Measurements from ENCODE around the gene SNX14. TPM values are rescaled to one million over a fixed set of nuclear protein-coding genes. Genes with fewer than 3 reads are reported as not detected.

SNX14 gene
- total RNA-seq, 1 donor from 2014 or later, result 63.2 TPM

DNA sequence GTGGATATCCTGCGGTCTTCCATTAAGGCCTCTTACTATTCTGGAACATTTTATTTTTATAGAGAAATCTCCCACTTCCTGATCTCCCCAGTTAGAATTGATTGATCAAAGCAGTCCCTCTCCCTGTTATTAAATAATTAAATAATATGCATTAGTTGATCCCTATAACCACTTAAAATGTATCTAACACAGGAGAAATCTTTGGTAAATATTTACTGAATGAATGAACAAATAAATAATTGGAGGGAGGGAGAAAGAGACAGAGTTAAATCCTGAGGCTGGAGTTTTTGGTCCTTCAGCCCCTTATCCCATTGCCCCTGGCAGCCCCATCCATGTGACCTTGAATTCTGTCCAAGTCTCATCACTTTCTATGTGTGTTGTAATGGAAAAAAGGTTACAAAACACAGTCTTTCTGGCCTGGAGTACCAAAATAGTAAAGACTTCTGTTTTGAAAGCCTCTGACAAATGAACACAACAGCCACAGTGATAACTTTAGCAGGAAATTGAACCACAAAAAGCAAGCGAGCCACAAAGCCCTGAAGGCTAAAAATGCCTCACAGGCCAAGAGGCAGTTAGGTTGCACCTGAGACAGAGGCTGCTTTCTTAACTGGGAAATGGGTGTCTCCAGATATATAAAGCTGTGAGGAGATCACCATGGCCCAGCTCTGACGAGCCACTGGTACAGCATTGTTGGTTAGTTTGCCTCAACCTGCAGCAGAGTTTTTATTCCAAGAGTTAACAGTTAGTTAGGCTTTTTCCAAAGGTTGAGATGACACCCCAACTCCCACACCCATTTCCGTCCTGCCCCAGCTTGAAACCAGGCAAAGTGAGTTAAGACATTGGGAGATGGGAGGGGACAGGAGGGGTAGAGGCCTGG is 132.5 kb downstream of the SNX14 start:
- Histone ChIP-seq H3K9me3 (no peaks in the 10 kb centered on the region), H3K4me1 (peaks cover 19 to 82% of the 10 kb centered on the region in 2 donors), H3K4me3 (no peak overlapping the region), H3K36me3 (no peaks in the 10 kb centered on the region), H3K27ac (peak overlapping the region; percentile 90 to 93), H3K27me3 (no peaks in the 10 kb centered on the region)
- TF ChIP-seq CTCF (IDR thresholded peaks at IDR 0.05), result no peak
- no peak for DNase-seq (ENCODE audit: low spot score in 2 of 2)
- intact Hi-C loops (cut with DNase I), result loop anchor here (5.0 to 10.0 kb wide), 3 partner anchors 214 to 1036 kb away; no protein-coding TSS in a partner anchor

DNA sequence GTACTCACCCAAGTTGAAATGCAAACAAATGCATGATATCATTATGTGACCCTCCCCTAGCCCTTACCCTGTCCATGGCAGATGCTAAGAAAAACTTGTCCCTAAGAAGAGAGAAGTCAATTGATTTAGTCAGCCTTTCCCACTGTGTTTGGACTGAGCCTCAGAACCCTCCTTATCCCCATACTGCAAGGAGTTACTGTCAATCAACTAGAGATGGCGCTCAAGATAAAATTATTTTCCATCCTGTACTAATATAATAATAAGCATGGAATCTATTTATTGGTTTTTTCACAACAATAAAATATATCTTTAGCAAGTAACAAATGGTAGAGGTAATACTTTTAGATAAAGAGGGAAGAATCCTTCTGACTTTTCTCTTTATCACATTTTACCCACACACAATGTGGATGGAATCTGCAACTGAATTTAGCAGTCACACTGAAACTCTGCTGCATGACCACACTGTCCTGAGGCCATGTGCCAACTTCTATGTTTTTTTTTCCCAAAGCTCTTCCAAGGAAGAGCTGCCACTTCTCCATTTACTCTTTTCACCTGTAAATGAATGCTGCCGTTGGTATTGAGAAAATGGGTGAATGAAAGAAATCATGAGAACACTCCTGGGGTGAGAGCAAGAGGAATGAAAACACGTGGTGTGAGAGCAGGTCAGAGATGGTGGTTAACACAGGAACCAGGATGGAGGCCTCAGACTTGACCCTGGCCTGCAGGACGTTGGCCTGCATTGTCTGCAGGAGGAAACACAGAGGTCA is 133.3 kb downstream of the SNX14 start:
- TF ChIP-seq CTCF (IDR thresholded peaks at IDR 0.05), result no peak
- Histone ChIP-seq H3K9me3 (no peaks in the 10 kb centered on the region), H3K27ac (peak overlapping the region; percentile 90 to 93), H3K4me1 (peaks cover 15 to 79% of the 10 kb centered on the region in 2 donors), H3K27me3 (no peaks in the 10 kb centered on the region), H3K36me3 (no peaks in the 10 kb centered on the region), H3K4me3 (no peak overlapping the region)
- intact Hi-C loops (cut with DNase I), result loop anchor here (5.0 to 10.0 kb wide), 3 partner anchors 214 to 1036 kb away; no protein-coding TSS in a partner anchor
- no peak for DNase-seq (ENCODE audit: low spot score in 2 of 2)

GRCh38 chr6:85459224-85459901 is 134.3 kb downstream of the SNX14 start:
- peak overlapping the region in 1 of 2 donors; percentile 5 for H3K4me3 ChIP-seq
- TF ChIP-seq CTCF (IDR thresholded peaks at IDR 0.05), result no peak
- no peak for DNase-seq (ENCODE audit: low spot score in 2 of 2)
- peaks cover 12 to 69% of the 10 kb centered on the region in 2 donors for H3K4me1 ChIP-seq
- no peaks in the 10 kb centered on the region for H3K9me3 ChIP-seq
- peak overlapping the region; percentile 90 to 93 for H3K27ac ChIP-seq
- no peaks in the 10 kb centered on the region for H3K36me3 ChIP-seq
- intact Hi-C loops (cut with DNase I), result no loop called here
- no peaks in the 10 kb centered on the region for H3K27me3 ChIP-seq

- Histone ChIP-seq H3K4me1 (peaks cover 12 to 65% of the 10 kb centered on the region in 2 donors), H3K4me3 (peak overlapping the region in 1 of 2 donors; percentile 5), H3K27ac (peak overlapping the region; percentile 90 to 93), H3K27me3 (no peaks in the 10 kb centered on the region), H3K36me3 (no peaks in the 10 kb centered on the region), H3K9me3 (no peaks in the 10 kb centered on the region)
- intact Hi-C loops (cut with DNase I), result no loop called here
- TF ChIP-seq CTCF (IDR thresholded peaks at IDR 0.05), result no peak
- DNase-seq (ENCODE audit: low spot score in 2 of 2), result no peak
Observed at GRCh38 chr6:85458782-85459181, 134.9 kb downstream of the SNX14 start.

DNA sequence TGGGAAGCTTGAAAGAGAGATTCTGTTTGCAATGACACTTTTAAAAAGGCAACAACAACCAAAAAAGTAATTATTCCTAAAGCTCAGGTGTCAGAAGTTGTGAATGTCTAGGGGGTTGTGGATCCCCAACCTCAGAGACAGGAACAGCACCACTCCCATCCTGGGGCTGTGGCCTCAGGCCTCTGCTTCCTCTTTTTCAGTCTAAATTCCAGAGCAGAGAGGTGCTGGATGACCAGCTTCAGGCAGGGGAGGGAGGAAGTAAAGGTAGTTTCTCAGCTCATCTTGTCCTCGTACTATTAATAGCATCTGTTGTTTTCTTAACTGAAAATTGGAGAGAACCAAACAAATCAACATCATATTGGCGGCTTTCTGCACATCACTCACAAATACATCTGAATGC is 135.5 kb downstream of the SNX14 start:
- Histone ChIP-seq H3K4me1 (peaks cover 12 to 59% of the 10 kb centered on the region in 2 donors), H3K36me3 (no peaks in the 10 kb centered on the region), H3K27ac (peak overlapping the region; percentile 90 to 93), H3K27me3 (no peaks in the 10 kb centered on the region), H3K4me3 (no peak overlapping the region), H3K9me3 (no peaks in the 10 kb centered on the region)
- DNase-seq (ENCODE audit: low spot score in 2 of 2), result no peak
- intact Hi-C loops (cut with DNase I), result no loop called here
- TF ChIP-seq CTCF (IDR thresholded peaks at IDR 0.05), result no peak
